Effector memory CD8-positive, alpha-beta T cell (primary cell): Measurements from ENCODE around the gene IKZF2.

Source experiments
- ATAC-seq: fragments of 150-1000 bp; cut with Tn5 transposase; replicated peaks from 2 replicates; pipeline ENCODE4 v1.10.0; 2021; ENCODE audit warnings: mild to moderate bottlenecking, moderate library complexity
- DNase-seq, 3 experiments: peaks; one replicate each; pipeline ENCODE4 v3.0.0; 2021
- H3K27ac Mint-ChIP-seq, 2 donors: one replicate each; pipeline ENCODE4 v1.8.0; 2022; ENCODE audit warnings: mild to moderate bottlenecking in 2 of 2, mixed read lengths in 2 of 2, moderate library complexity in 2 of 2
- H3K27me3 Mint-ChIP-seq, 2 donors: one replicate each; pipeline ENCODE4 v1.8.0; 2022; ENCODE audit warnings: mixed read lengths in 2 of 2
- H3K36me3 Mint-ChIP-seq: one replicate; pipeline ENCODE4 v1.8.0; 2022; ENCODE audit warnings: mild to moderate bottlenecking, moderate library complexity, mixed read lengths; ENCODE audit not compliant: insufficient read depth
- H3K4me1 Mint-ChIP-seq, 2 donors: one replicate each; pipeline ENCODE4 v1.8.0; 2022; ENCODE audit warnings: low read depth in 2 of 2, mixed read lengths in 2 of 2
- H3K4me3 Mint-ChIP-seq, 2 donors: one replicate each; pipeline ENCODE4 v1.8.0; 2022; ENCODE audit warnings: mild to moderate bottlenecking in 2 of 2, mixed read lengths in 2 of 2, moderate library complexity in 2 of 2
- H3K9me3 Mint-ChIP-seq, 2 donors: one replicate each; pipeline ENCODE4 v1.8.0; 2022; ENCODE audit warnings: mixed read lengths in 2 of 2

IKZF2 gene

GRCh38 chr2:212961255-212961654 is 190.2 kb downstream of the IKZF2 start:
- no peak for DNase-seq
- Mint-ChIP-seq H3K4me3 (no peak overlapping the region), H3K27ac (peak overlapping the region; percentile 80 to 88), H3K36me3 (peaks cover 2% of the 10 kb centered on the region), H3K4me1 (peaks cover 33 to 36% of the 10 kb centered on the region in 2 donors), H3K9me3 (no peaks in the 10 kb centered on the region), H3K27me3 (no peaks in the 10 kb centered on the region)
- ATAC-seq = peak; percentile 36

GRCh38 chr2:212960336-212960735 is 191.1 kb downstream of the IKZF2 start:
- no peak for ATAC-seq
- Mint-ChIP-seq H3K27ac (peak overlapping the region; percentile 80 to 88), H3K27me3 (no peaks in the 10 kb centered on the region), H3K9me3 (no peaks in the 10 kb centered on the region), H3K4me1 (peaks cover 33 to 36% of the 10 kb centered on the region in 2 donors), H3K4me3 (peak overlapping the region; percentile 5 to 13), H3K36me3 (peaks cover 2% of the 10 kb centered on the region)
- DNase-seq = no peak

- DNase-seq = no peak
- H3K36me3 Mint-ChIP-seq = peaks cover 2% of the 10 kb centered on the region
- H3K4me1 Mint-ChIP-seq = peaks cover 33 to 36% of the 10 kb centered on the region in 2 donors
- no peak for ATAC-seq
- H3K4me3 Mint-ChIP-seq = no peak overlapping the region
- H3K27ac Mint-ChIP-seq = peak overlapping the region; percentile 84 to 88
- H3K27me3 Mint-ChIP-seq = no peaks in the 10 kb centered on the region
- no peaks in the 10 kb centered on the region for H3K9me3 Mint-ChIP-seq
These were observed 191.8 kb downstream of the IKZF2 start for GRCh38 chr2:212959471-212960117.

DNA sequence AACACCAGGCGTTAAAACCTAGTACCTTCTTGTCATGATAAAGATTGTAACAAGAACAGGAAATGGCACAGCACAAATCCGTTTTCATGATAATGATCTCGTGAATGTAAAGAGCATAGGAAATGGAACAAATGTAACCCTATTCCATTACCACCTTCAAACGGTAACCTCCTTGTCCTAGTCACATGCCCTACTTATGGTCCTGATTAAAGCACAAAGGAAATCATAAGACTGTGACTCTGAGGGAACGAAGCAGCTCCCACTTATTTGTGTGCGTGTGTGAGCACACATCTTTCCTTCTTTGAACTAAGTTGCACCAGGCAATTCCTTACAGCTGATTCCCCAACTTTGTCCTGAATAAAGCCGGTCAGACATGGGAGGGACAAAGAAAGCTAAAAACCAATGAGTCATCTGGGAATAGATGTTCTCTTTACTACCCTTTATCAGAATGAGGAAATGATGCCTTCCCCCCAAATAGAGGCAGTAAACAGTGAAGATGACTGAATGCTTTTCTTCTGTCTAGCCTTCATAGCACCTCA is 192.6 kb downstream of the IKZF2 start:
- DNase-seq (no peak), ATAC-seq (peak; percentile 80)
- Mint-ChIP-seq H3K4me1 (peaks cover 33 to 36% of the 10 kb centered on the region in 2 donors), H3K4me3 (peak overlapping the region; percentile 65 to 66), H3K36me3 (peaks cover 2% of the 10 kb centered on the region), H3K9me3 (no peaks in the 10 kb centered on the region), H3K27me3 (no peaks in the 10 kb centered on the region), H3K27ac (peak overlapping the region; percentile 84 to 88)

- Mint-ChIP-seq H3K27ac (peak overlapping the region; percentile 84 to 88), H3K36me3 (peaks cover 2% of the 10 kb centered on the region), H3K4me1 (peaks cover 38 to 42% of the 10 kb centered on the region in 2 donors), H3K9me3 (no peaks in the 10 kb centered on the region), H3K4me3 (peak overlapping the region; percentile 65 to 66), H3K27me3 (no peaks in the 10 kb centered on the region)
- DNase-seq (no peak), ATAC-seq (peak; percentile 6)
These were observed 193.3 kb downstream of the IKZF2 start for GRCh38 chr2:212958133-212958532.

- Mint-ChIP-seq H3K27me3 (no peaks in the 10 kb centered on the region), H3K27ac (peak overlapping the region; percentile 84 to 88), H3K9me3 (peaks cover 0 to under 1% of the 10 kb centered on the region in 2 donors), H3K4me3 (peak overlapping the region; percentile 65 to 66), H3K36me3 (peaks cover 2% of the 10 kb centered on the region), H3K4me1 (peaks cover 42 to 43% of the 10 kb centered on the region in 2 donors)
- ATAC-seq (no peak), DNase-seq (no peak)
These were observed 193.8 kb downstream of the IKZF2 start for GRCh38 chr2:212957624-212958023.

GRCh38 chr2:212956665-212957607 is 194.5 kb downstream of the IKZF2 start:
- Mint-ChIP-seq H3K4me3 (peak overlapping the region; percentile 51 to 66), H3K36me3 (peaks cover 4% of the 10 kb centered on the region), H3K4me1 (peaks cover 39 to 45% of the 10 kb centered on the region in 2 donors), H3K9me3 (peaks cover 0 to 2% of the 10 kb centered on the region in 2 donors), H3K27ac (peak overlapping the region; percentile 84 to 88), H3K27me3 (no peaks in the 10 kb centered on the region)
- ATAC-seq (no peak), DNase-seq (no peak)

DNA sequence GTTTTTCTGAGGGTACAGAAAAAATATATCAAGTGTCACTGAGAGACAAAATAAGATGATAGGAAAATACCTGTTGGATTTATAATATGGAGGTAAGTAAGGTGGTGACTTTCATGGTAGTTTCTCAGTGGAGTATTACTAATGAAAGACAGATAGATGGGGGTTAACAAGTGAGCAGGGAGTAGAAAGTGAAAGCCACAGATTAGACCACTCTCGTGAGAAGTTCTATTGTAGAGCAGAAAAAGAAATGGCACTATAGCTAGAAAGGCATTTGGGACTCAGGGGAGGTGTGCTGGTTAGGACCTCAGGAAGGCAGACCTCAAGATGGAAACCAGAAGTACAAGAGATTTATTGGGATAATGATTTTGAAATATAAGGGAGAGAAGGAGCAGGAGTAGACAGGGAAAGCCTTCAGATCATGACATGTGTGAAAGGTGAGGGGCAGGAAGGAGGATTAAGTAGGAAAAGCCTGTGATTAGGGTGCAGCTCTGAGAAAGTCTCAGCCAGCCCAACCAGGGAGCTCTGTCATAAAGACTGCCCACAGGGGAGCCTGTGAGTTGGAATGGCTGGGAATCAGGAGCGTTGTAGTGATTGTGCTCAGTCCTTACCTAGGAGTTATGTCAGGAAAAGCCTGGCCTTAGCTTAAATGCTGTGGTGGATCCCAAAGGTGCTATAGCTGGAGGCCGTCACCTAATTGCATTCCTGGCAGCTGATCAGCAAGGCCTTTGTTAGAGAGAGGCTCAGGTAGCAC is 198.1 kb downstream of the IKZF2 start:
- H3K27me3 Mint-ChIP-seq = no peaks in the 10 kb centered on the region
- H3K36me3 Mint-ChIP-seq = peaks cover 4% of the 10 kb centered on the region
- DNase-seq = no peak
- H3K4me1 Mint-ChIP-seq = peaks cover 20 to 28% of the 10 kb centered on the region in 2 donors
- H3K4me3 Mint-ChIP-seq = peak overlapping the region in 1 of 2 donors; percentile 13
- H3K27ac Mint-ChIP-seq = no peak overlapping the region
- peaks cover 2 to 10% of the 10 kb centered on the region in 2 donors for H3K9me3 Mint-ChIP-seq
- no peak for ATAC-seq

DNA sequence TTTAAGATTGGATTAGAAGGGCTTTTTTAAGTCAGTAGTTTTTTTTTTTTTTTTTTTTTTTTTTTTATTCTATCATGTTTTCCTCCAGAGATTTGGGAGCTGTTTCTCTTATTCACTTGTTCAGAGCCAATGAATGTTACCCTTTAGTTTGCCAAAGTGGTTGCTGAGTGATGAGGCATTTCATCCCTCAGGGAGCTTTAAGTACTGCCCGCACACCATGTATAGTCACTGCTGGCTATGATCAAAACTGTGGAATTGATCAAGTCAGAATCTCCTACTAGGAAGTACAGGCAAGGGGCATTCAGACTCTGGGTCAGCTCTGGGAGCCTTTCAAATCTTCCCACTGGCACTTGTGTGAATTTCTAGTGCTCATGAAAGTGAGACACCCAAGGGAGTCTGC is 201.6 kb downstream of the IKZF2 start:
- no peak overlapping the region for H3K4me3 Mint-ChIP-seq
- H3K27ac Mint-ChIP-seq = peak overlapping the region in 1 of 2 donors; percentile 61
- DNase-seq = no peak
- no peaks in the 10 kb centered on the region for H3K27me3 Mint-ChIP-seq
- peaks cover 8 to 12% of the 10 kb centered on the region in 2 donors for H3K4me1 Mint-ChIP-seq
- H3K9me3 Mint-ChIP-seq = peaks cover 2 to 10% of the 10 kb centered on the region in 2 donors
- ATAC-seq = no peak
- peaks cover 4% of the 10 kb centered on the region for H3K36me3 Mint-ChIP-seq
